Stimulated activated CD4-positive, alpha-beta T cell treated with anti-CD3 and anti-CD28 coated beads, Interleukin-2, amount 100 ng/mL, for 4 hours (primary cell): Measurements from ENCODE around the gene GBP3.
"Not testable (repeated sequence)": the region's sequence is repeated elsewhere in the genome, so short reads cannot be mapped to it uniquely, and the experiment has no call there.

Source experiments
- DNase-seq: peaks from one replicate; pipeline ENCODE4 v3.0.0-alpha.2; 2020; ENCODE audit warnings: low read depth

The GBP3 gene

GRCh38 chr1:89041119-89041641 lies 18.5 kb upstream of the GBP3 start:
- DNase-seq = no peak

GRCh38 chr1:89040315-89040626 lies 17.6 kb upstream of the GBP3 start:
- DNase-seq = no peak

DNA sequence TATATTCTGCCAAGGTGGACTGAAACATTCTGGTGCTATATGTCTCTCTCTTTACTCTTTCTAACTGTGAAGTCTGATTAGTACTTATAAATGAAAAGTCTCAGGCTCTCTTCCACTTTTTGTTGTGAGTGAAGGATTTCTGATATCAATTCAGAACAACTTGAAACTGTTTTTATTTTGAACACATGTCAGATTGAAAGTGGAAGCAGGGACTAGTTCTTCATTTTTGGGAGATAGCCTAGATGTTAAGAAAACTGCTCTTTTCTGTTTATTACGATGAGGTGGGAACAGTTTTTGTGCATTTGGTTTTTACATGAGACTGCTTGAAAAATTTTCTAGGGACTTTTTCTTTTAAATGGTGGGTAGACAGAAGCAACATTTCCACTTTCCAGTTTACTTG lies 14.5 kb upstream of the GBP3 start:
- no peak for DNase-seq

DNA sequence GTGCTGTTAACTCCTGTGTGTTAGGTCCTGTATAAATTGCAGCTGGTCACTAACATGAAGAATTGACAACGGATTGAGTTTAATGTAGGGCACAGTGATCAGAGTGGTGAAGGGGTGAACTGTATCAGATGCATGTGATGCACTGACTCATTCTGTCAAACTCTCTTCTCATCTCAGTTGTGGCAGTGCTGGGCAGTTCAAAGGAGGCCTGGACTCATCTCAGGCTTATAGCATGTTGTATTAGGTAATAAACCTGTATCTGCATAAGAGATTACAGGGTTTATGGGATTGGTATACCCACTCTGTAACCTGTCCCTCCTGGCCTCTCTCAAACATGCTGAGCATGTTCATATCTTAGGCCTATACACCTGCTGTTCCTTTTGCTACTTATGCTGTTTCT lies 12.4 kb upstream of the GBP3 start:
- no peak for DNase-seq

DNA sequence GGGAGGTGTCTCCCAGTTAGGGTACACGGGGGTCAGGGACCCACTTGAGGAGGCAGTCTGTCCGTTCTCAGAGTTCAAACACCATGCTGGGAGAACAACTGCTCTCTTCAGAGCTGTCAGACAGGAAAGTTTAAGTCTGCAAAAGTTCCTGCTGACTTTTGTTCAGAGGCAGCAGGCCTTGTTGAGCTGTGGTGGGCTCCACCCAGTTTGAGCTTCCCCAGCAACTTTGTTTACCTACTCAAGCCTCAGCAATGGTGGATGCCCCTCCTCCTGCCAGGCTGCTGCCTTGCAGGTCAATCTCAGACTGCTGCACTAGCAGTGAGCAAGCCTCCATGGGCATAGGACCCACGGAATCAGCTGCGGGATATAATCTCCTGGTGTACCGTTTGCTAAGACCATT lies 11.3 kb upstream of the GBP3 start:
- DNase-seq = not testable (repeated sequence)

DNA sequence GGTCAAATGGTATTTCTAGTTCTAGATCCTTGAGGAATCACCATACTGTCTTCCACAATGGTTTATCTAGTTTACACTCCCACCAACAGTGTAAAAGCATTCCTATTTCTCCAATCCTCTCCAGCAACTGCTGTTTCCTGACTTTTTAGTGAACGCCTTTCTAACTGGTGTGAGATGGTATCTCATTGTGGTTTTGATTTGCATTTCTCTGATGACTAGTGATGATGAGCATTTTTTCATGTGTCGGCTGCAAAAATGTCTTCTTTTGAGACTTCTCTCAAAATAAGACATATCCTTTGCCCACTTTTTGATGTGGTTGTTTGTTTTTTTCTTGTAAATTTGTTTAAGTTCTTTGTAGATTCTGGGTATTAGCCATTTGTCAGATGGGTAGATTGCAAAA lies 6.4 kb upstream of the GBP3 start:
- DNase-seq = not testable (repeated sequence)

GRCh38 chr1:89025928-89026327 lies 3.3 kb upstream of the GBP3 start:
- DNase-seq = no peak

DNA sequence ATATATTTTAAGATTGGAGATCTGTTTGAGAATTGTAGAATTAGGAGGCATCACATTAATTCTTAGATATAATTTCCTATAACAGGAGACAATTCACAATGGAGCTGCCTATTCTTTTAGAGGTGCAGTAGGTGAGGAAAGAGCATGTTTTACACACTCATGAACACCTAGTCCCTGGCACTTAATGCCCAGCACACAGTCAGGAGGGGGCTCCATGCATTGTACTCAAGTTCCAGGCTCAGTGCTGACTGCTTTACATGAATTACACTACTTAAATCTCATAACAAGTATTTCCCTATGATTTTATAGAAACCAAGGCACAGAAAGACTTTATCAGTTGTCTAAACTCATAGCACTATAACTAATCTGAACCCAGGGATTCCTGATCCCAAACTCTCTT lies 360 bp upstream of the GBP3 start:
- no peak for DNase-seq

DNA sequence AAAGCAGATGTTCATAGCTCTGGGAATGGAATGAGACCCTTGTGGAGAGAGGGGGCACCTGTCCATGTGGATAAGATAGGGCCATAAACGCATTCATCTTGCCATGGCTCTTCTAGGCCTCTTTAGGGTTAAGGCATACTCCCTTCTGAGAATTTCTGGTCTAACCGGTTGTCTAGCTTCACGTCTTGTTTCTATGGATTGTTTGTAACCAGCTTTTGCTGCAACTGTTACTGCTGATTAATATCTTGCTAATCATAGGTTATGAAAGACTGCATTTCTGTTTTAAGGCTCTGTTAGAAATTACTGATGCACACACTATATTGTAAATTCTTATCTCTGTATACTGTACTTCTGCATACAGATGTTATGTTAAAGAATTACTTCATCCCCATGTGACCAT lies 4.3 kb downstream of the GBP3 start:
- not testable (repeated sequence) for DNase-seq

- DNase-seq = no peak
Measured at GRCh38 chr1:89008511-89008910, 14.2 kb downstream of the GBP3 start.

DNA sequence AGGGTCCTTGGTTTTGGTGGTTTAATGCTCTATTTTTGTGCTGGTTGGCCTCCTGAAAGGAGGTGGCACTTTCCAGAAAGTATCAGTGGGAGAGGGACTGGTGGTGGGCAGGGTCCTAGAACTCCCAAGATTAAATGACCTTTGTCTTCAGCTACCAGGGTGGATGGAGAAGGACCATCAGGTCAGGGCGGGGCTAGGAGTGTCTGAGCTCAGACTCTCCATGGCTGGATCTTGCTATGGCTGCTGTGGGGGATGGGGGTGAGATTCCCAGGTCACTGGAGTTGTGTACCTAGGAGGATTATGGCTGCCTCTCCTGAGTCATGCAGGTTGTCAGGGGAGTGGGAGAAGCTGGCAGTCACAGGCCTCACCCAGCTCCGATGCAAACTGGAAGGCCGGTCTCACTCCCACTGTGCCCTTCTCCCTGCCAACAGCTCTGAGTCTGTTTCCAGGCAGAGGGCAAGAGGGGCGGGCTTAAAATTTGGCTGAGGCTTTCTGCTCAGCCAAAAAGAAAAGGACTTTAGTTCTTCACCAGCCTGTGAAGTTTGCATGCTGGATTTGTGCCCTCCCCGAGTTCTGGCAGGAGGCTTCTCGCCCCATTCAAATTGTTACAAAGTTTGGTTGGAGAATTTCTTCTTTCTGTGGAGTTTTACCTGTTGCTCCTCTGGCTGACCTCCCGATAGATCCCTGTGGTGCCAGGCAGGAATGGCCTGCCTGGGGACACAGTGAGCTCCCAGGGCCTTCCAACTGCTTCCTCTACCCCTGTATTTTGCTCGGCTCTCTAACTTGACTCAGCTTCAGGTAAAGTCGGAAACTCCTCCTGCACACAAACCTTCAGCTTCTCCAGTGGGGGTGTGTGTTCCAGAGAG lies 17.1 kb downstream of the GBP3 start:
- DNase-seq = no peak

GRCh38 chr1:89002176-89002575 lies 20.5 kb downstream of the GBP3 start:
- DNase-seq = not testable (repeated sequence)

DNA sequence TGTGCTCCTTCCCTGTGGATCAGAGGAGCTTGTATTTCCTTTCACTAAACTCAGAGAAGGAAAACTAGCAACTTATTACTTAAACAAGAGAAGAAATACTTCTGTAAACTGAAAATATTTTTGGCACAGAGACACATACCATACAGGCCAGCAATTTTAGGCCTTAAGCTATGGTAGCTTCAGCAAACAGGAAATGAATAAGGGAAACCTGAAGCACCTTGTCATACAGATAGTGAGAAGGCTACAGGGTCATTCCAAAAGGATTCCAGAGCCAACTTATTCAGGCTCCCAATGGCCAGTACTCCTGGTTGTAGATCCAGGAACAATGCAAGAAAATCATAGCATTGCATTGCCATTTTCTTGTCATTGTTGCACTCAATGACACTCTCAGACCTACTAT lies 21.2 kb downstream of the GBP3 start:
- DNase-seq = no peak

DNA sequence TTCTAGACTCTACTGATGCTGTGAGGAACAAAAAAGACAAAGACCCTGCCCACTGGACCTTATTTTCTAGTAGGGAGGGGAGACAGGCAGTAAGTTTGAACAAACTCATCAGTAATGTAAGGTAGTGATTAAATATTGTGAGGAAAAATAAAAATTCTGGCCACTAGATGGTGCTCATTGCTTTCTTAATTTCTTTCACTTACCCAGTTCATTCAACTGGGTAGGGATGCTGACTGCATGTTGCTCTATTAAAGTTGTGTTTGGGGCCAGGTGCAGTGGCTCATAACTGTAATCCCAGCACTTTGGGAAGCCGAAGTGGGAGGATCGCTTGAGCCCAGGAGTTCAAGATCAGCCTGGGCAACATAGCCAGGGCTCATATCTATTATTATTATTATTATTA lies 23.9 kb downstream of the GBP3 start:
- DNase-seq = no peak

GRCh38 chr1:88990426-88990825 lies 32.2 kb downstream of the GBP3 start:
- DNase-seq = no peak

DNA sequence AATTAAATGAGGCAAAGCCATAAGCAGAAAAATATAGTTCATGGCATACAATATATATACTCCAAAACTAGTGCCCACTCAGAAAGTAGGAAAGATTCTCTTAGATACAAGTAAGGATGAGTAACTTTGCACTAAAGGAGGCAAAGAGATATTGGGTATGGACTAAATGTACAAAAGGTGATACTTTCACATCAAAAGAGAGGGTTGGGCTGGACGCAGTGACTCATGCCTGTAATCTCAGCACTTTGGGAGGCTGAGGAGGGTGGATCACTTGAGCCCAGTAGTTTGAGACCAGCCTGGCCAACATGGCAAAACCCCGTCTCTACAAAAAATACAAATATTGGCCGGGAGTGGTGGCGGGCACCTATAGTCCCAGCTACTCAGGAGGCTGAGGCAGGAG lies 37.0 kb downstream of the GBP3 start:
- DNase-seq = no peak

DNA sequence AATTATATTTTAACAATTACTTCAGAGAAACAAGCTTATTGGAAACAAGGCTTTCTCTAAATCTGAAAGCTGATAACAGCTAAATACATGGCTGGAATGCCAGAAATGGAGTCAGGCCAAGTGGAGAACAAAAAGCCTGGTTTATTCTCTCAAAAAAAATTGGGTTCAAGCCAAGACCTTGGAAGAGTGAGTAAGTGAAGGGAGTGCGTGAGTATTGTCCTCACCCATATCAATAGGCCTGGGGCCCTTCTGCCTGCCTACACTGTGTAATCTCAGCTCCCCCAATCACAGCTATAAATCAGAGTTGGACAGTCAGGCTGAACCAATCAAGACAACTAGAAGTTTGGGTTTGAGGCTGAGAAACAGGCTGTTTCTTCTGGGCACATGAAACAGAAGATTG lies 37.6 kb downstream of the GBP3 start:
- no peak for DNase-seq

DNA sequence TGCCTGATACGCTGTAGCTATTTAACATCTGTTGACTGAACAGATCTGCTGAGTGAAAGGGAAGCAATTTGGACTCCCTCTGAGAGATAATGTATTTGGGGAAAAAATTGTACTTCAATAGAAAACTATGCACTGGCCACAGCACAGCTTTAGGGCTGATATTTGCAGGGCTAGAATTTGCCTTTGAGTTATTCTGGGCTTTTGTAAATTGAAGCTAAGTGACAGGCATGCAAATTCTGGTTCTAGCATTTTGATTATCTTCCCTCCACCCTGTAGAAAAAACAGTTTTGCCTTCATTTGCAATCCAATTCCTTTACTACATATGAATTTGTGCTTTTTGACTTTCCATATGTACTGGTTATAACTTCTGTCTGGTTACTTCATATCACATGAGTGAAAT lies 38.1 kb downstream of the GBP3 start:
- DNase-seq = no peak

GRCh38 chr1:88983791-88984559 lies 38.7 kb downstream of the GBP3 start:
- no peak for DNase-seq

- DNase-seq = no peak
Measured at GRCh38 chr1:88982055-88982454, 40.6 kb downstream of the GBP3 start.

GRCh38 chr1:88981506-88981905 lies 41.2 kb downstream of the GBP3 start:
- not testable (repeated sequence) for DNase-seq

- no peak for DNase-seq
Measured at GRCh38 chr1:88980870-88981269, 41.8 kb downstream of the GBP3 start.

DNA sequence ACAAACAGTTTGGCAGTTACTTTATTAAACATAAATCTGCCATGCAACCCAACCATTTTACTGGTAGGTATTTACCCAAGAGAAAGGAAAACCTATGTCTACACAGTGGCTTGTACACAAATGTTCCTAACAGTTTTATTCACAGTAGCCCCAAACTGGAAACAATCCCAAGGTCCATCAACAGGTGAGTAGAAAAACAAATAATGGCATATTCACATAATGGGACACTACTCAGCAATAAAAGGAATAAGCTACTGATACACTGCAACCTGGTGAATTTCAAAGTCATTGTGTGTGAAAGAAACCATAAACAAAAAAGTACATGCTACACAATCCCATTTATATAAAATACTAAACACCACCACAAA lies 42.9 kb downstream of the GBP3 start:
- no peak for DNase-seq
